ENCODE data around the gene POC1B.

GRCh38 chr12:89546151-89546550 is 20.3 kb upstream of the POC1B start:
- TF ChIP-seq CTCF (conservative IDR thresholded peaks at IDR 0.05; ENCODE audit: low read depth, low read length) (no peak), EZH2 (IDR thresholded peaks at IDR 0.05; ENCODE audit: low read length, unreplicated experiment) (no peak)

Measured in PC-3 (cell line).